Measurements from ENCODE around the gene FCER2.

Gene FCER2

DNA sequence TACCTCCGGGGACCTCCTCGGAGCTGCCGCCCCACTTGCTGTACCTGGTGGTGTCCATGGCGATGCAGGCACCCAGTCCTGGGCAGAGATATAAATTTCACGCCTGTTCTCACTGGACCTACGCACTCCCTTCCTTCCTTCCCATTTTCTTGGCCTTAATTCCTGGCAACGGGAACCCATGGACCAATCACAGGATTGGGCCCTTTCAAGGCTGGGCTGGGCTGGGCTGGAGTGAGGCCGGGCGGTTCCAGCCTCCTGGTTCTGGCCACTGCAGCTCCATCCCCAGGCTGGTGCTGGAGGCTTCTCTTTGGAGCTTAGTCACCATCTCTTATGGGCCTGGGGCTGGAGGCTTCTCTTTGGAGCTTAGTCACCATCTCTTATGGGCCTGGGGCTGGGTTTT is 30.1 kb upstream of the FCER2 start, which contains the start of gene CLEC4G:
TSS of gene CLEC4G (minus strand) at position 66 of the 400 bp plus-strand sequence. CDS start at position 58, 8 bp downstream.
- no peak for DNase-seq

DNA sequence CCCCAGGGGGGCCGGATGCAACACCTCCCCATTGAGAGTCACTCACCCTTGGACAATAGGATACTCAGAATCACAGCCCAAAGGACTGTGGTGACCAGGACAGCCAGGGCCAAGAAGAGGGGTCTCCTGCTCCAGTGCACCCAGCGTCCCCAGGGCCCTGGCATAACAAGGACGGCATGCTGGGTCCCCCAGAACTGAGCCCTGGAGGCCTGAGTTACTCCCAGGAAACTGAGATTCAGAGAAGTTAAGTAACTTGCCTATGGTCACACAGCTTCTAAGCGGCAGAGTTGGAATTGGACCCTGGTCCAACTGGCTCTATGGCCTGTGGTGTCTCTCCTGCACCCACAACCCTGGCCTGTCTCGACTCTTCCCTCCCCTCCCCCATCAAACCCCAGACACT is 29.7 kb upstream of the FCER2 start:
- DNase-seq, result no peak

DNA sequence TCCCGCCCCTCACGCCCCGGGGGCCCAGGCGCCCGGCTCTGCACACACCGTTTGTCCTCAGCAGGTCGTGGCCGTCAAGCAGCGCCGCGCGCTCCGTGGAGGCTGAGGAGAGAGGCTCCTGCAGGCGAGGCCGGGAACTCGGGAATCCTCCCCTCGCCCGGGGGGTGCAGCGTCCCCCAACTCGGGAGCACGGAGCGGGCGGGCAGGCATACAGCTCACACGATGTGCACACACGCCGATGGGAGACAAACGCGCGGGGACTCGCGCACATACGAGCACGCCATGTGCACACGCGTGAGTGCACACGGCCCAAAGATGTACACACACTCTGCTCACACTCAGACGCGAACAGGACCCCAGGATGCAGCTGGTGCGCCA is 29.3 kb upstream of the FCER2 start:
- DNase-seq, result no peak

DNA sequence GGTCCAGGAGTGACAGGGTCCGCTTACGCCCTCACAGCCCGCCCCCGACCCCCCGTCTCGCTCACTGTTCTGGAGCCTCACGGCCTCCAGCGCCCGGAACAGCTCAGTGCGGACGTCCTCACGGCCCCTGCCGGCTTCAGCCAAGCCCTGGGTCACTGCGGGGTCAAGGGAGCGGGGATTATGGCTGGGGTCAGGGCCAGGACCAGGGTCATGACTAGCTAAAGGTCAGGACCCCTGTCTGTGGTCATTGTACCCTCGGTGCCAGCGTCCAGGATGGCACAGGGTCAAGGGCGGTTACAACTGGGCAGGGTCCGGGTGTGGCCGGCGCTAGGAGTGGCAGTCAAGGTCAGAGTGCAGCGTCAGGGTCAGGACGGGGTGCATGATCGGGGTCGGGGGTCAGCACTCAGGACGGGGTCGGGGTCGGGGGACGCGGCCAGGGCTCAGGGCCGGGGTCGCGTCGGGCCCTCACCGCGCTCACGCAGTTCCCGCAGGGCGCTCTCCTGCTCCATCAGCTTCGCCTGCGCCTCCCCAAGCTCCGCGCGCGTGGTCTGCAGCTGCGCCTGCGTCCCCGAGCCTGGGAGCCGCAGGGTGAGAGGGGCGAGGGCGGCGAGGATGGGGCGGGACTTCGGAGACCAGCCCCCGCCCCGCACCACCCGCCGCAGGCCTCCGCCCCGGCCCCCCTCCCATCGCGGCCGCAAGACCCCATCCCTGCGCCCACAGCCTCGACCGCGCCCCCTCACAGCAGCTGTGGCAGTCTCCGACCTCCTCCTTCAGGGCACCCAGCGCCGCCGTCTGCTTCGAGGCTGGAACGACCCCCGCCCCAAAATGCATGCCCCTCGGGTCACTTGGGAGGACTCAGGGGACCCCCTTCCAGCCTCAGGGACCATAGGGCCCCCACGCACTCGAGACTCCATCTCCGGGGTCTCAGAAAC is 28.6 kb upstream of the FCER2 start:
- DNase-seq, result no peak

- no peak for DNase-seq
Measured at GRCh38 chr19:7729831-7730285, 27.9 kb upstream of the FCER2 start.

DNA sequence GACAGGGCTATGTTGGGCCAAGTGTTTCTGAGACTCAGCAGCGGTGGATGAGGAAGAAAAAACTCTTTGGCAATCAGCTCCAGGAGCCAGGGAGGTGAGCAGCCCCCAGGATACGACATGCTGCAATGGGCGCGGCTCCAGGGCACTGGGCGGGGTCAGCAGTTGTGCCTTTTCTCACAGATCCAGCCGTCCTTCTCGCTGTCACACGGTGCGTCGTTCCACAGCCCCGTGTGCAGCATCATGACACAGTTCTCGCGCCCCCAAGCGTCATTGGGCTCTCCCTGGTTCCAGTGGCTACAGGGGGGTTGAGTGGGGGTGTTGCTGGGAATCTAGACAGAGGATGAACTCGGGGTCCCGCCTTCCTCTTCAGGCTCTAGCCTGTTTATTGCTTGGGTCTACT is 27.3 kb upstream of the FCER2 start:
- no peak for DNase-seq

DNA sequence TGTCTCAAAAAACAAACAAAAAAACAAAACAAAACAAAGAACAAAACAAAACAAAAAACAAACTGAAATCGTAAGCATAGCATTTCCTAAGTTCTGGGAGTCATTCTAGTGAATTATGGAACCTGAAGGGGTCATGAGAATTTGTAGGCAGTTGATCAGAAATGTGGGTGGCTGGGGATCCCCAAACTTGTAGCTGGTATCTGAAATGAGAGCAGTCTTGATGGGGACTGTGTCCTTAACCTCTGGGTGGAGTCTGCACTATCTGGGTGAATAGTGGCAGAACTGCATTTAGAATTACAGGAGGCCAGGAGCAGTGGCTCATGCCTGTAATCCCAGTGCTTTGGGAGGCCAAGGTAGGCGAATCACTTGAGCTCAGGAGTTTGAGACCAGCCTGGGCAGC is 23.9 kb upstream of the FCER2 start:
- no peak for DNase-seq

GRCh38 chr19:7722231-7722651 is 20.3 kb upstream of the FCER2 start:
- DNase-seq, result no peak

GRCh38 chr19:7720351-7720750 is 18.4 kb upstream of the FCER2 start:
- DNase-seq, result no peak

- DNase-seq, result no peak
Measured at GRCh38 chr19:7718668-7719067, 16.7 kb upstream of the FCER2 start.

- no peak for DNase-seq
Measured at GRCh38 chr19:7716762-7717161, 14.8 kb upstream of the FCER2 start.

GRCh38 chr19:7715671-7716070 is 13.7 kb upstream of the FCER2 start:
- no peak for DNase-seq

DNA sequence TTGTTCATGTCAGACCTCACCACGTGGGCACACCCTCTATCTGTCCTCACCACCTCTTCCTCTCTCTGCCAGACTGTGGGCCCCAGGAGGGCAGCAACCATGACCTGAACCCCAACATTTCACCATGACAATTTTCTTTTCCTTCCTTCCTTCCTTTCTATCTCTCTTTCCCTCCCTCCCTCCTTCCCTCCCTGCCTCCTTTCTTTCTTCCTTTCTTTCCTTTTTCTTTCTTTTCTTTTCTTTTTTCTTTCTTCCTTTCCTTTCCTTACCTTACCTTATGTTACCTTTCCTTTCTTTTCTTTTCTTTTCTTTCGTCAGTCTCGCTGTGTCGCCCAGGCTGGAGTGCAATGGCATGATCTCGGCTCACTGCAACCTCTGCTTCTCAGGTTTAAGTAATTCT is 8.7 kb upstream of the FCER2 start:
- DNase-seq, result no peak

- no peak for DNase-seq
Measured at GRCh38 chr19:7709932-7710460, 8.1 kb upstream of the FCER2 start.

DNA sequence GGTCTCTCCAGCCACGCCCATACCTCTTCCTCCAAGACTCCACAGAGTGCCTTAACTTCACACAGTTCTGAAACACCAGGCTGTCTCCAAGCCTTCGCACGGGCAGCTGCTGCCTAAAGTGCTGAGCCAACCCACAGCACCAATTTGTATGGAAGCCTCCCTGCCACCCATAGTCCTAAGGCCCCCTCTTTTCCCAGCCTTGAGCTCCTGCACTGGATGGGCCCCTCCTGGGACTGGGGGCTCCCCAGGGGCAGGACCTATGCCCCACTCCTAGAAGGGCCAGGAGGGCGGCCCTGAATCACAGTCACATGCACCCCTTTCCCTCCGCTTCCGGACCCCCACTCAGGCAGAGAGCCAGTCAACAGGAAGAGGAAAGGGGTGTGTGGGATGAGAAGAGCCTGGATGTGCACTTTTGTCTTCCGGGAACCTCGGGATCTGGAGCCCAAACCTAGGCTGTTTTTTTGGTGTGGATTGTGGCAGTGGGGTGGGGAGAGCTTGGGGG is 5.1 kb upstream of the FCER2 start:
- no peak for DNase-seq

GRCh38 chr19:7706188-7706954 is 4.4 kb upstream of the FCER2 start:
- no peak for DNase-seq

DNA sequence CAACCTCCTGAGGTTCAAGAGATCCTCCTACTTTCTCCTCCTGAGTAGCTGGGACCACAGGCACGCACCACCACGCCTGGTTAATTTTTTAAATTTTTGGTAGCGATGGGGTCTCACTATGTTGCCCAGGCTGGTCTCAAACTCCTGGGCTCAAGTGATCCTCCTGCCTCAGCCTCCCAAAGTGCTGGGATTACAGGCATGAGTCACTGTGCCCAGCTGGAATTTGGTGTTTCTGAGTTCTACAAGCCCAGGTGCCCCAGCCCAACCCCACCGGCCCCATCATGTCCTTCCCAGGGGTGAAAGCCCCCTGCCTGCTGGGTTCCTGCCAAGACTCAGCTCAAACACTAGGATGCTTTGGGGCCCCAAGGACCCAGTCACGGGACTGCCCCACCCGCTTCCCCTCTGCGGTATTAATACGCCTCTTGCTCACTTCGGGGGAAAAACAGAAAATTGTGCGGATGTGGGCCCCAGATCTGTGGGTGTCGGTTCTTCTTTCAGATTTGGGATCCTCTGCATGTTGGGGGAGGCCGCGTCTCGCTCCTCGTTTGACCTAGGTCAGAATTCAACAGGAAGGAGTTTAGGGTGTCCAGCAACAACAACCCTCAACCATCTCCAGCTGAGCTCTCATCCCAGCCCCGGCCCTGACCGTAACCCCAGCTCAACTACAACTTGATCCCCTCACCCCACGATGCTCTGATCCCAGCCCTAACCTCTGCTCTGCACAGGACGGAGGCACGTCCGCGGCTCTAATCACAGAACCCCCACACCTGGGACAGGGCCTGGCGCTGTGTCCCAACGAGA is 3.7 kb upstream of the FCER2 start:
- DNase-seq, result no peak

- no peak for DNase-seq
Measured at GRCh38 chr19:7704280-7705060, 2.5 kb upstream of the FCER2 start.

- no peak for DNase-seq
Measured at GRCh38 chr19:7703332-7703731, 1.4 kb upstream of the FCER2 start.

DNA sequence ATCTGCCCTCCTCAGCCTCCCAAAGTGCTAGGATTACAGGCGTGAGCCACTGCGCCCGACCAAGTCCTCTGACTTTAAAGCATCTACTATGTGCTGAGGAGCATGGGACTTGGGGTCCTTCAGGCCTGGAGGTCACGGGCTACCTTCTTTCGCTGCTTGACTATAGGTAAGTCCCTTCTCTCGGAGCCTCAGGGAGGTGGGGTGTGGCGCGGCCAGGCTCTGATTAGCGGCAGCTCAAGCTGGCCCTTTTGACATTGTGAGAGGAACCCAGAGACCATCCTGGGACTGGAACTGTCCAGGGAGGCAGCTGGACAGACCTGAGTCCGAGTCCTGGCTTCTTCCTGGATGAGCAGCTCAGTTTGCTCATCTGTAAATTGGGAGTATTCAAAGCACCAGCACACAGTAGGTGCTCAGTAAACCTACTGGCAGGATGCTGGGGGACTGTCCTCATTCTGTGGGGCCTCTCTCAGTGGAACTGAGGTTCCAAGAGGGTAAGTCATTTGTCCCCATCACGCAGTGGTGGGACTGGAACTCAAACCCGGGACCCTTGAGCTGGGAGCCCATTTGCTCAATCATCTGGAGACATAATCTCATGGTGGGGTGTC is 780 bp downstream of the FCER2 start:
- DNase-seq, result no peak

Measured in NCI-H2081 (cell line).